ENCODE results near the gene ALOX12.
"Not testable (repeated sequence)": the region's sequence is repeated elsewhere in the genome, so short reads cannot be mapped to it uniquely, and the experiment has no call there.

The ALOX12 gene, protein sequence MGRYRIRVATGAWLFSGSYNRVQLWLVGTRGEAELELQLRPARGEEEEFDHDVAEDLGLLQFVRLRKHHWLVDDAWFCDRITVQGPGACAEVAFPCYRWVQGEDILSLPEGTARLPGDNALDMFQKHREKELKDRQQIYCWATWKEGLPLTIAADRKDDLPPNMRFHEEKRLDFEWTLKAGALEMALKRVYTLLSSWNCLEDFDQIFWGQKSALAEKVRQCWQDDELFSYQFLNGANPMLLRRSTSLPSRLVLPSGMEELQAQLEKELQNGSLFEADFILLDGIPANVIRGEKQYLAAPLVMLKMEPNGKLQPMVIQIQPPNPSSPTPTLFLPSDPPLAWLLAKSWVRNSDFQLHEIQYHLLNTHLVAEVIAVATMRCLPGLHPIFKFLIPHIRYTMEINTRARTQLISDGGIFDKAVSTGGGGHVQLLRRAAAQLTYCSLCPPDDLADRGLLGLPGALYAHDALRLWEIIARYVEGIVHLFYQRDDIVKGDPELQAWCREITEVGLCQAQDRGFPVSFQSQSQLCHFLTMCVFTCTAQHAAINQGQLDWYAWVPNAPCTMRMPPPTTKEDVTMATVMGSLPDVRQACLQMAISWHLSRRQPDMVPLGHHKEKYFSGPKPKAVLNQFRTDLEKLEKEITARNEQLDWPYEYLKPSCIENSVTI

DNA sequence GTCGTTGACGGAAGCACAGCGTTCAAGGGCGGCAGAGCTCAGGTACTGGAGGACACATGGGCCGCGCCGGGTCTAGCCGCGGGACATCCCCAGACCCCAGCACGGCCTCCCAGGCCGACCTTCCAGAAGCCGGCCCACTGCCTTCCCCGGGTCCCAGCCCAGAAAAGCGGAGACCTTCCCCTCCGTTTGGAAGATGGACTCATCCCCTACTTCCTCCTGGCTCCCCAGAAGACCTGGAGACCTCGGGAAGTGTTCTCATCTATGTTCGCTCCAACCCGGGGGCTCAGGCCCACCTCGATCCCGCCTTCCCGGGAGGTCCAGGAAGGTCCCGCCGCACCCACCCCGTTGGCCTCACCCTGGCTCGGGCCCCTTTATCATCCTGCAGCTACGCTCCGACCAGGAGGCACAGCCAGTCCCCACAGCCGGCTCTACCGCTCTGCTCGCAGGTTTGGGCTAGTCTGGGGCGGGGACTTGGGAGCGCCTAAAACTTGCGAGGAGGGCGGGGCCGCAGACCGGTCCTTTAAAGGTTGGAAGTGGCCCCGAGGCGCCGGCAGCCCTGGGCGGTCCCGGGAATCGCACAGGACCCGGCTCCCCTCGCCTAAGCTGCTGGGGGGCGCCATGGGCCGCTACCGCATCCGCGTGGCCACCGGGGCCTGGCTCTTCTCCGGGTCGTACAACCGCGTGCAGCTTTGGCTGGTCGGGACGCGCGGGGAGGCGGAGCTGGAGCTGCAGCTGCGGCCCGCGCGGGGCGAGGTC is at the start of gene ALOX12:
ALOX12 (plus strand) TSS at position 550 of the 756 bp plus-strand sequence; CDS start at position 619, 69 bp downstream.
- DNase-seq (ENCODE audit: low read depth in 2 of 2) = no peak

DNA sequence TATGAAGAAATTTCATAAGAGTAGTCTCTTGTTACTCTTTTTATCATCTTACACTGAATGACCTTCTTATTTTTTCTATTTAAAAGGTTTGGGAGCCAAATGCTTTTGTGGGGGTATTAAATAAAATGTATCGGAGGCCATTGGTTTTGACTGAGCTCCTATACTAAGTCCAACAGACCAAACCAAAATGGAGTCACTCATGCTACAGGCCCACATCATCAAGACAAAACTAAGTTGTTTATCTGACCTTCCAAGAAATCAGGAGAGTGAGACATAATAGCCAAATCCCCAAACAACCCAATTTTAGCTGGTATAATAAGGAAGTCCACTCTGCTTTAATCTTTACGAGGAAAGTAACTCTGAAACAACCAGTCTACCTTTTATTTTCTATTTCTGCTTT is 48.1 kb upstream of the ALOX12 start:
- DNase-seq (ENCODE audit: low read depth in 2 of 2) = no peak

- DNase-seq (ENCODE audit: low read depth in 2 of 2) = no peak
Observed at GRCh38 chr17:6948562-6948961, 47.3 kb upstream of the ALOX12 start.

- DNase-seq (ENCODE audit: low read depth in 2 of 2) = no peak
Observed at GRCh38 chr17:6948976-6949375, 46.9 kb upstream of the ALOX12 start.

DNA sequence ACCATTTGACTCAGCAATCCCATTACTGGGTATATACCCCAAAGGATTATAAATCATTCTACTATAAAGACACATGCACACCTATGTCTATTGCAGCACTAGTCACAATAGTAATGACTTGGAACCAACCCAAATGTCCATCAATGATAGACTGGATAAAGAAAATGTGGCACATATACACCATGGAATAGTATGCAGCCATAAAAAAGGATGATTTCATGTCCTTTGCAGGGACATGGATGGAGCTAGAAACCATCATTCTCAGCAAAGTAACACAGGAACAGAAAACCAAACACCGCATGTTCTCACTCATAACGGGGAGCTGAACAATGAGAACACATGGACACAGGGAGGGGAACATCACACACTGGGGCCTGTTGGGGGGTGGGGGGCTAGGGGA is 44.9 kb upstream of the ALOX12 start:
- DNase-seq (ENCODE audit: low read depth in 2 of 2) = not testable (repeated sequence)

DNA sequence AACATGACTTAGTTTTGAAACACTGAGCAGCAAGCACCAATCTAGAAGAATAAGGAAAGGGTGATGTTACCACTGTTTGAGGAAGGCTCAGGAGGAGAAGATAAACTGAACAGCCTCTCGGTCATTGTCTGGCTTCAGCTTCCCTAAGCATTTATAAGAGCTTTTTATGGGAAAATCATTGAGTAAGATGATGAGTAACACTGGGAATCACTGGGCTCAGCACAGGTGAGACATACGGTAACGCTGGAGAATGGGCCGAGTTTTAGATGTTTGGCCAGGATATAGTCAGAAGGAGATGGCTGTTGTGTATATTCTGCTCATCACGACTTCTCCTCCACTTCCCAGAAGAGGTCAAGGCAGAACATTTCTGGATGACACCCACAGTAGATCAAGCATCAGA is 42.2 kb upstream of the ALOX12 start:
- no peak for DNase-seq (ENCODE audit: low read depth in 2 of 2)

DNA sequence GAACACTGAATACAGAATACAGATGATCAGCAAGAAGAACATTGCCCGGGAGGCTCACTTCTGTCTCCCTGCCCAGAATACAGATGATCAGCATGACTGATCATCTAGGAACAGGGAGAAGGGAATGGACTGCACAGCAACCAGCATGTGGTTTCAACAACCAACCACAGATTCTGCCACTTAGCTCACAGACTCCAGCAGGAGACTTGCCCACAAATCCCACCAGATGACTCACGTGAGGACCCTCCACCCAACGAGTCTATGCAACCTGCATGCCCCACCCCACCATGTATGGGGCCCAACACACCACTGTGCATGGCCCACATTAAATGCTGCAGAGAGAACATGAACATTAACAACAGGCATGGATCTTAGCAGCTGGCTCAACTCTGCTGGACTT is 36.1 kb upstream of the ALOX12 start:
- DNase-seq (ENCODE audit: low read depth in 2 of 2) = no peak

DNA sequence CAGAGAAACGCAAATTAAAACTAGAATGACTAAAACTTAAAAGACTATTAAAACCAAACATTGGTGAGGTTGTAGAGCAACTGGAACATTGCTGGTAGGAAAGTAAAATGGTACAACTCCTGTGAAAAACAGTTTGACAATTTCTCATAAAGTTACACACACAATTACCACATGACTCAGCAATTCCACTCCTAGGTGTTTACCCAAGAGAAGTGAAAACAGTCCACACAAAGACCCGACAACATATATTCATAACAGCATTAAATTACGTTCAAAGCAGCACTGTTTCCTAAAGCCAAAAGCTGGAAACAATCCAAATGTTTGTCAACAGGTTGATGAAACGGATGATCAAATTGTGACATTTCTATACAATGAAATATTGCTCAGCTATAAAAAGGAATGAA is 26.5 kb upstream of the ALOX12 start:
- no peak for DNase-seq (ENCODE audit: low read depth in 2 of 2)

- no peak for DNase-seq (ENCODE audit: low read depth in 2 of 2)
Observed at GRCh38 chr17:6970992-6971391, 24.9 kb upstream of the ALOX12 start.

- DNase-seq (ENCODE audit: low read depth in 2 of 2) = not testable (repeated sequence)
Observed at GRCh38 chr17:6979440-6979839, 16.4 kb upstream of the ALOX12 start.

GRCh38 chr17:6981426-6981825 is 14.4 kb upstream of the ALOX12 start:
- DNase-seq (ENCODE audit: low read depth in 2 of 2) = no peak

DNA sequence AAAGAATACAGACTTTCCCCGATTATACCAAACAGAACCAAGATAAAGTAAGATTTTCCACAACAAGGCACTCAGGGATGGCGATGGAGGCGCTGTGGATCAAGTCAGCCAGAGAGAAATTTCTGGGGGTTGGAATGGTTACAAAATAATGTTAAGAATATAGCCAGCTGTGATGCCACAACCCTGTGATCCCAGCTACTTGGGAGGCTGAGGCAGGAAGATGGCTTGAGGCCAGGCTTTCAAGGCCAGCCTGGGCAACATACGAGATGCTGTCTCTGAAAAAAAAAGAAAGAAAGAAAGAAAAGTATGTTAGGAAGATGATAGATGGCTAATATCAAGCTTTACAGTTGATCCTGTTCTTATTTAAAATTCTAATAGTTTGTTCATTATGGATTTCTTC is 10.6 kb upstream of the ALOX12 start:
- no peak for DNase-seq (ENCODE audit: low read depth in 2 of 2)

DNA sequence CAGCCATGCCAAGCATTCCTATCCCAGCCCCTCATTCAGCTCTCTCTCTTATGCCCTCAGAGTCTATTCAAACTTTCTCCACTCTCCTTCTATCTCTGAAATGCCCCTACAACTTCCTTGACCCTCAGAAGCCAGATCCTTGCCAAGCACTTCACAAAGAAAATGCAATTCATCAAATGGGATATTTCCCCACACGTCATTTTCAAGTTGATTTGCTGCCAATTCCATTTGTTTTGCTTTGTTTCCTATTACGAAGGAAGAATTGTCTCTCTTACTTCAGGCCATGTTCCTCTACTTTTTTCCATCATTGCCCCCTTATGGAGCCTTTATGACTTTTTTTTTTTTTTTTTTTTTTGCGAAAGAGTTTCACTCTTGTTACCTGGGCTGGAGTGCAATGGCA is 9.2 kb upstream of the ALOX12 start:
- no peak for DNase-seq (ENCODE audit: low read depth in 2 of 2)

DNA sequence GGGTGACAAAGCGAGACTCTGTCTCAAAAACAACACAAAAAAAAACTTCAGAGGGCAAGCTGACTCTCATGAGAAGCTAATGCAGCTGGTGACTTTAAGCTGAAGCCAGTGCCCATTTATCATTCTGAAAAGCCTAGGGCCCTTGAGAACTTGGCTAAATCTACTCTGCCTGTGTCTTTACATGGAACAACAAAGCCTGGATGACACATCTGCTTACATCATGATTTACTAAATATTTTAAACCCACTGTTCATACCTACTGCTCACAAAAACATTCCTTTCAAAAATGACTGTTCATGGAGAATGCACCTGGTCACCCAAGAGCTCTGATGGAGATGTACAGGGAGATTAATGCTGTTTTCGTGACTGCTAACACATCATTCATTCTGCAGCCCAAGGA is 6.1 kb upstream of the ALOX12 start:
- no peak for DNase-seq (ENCODE audit: low read depth in 2 of 2)

DNA sequence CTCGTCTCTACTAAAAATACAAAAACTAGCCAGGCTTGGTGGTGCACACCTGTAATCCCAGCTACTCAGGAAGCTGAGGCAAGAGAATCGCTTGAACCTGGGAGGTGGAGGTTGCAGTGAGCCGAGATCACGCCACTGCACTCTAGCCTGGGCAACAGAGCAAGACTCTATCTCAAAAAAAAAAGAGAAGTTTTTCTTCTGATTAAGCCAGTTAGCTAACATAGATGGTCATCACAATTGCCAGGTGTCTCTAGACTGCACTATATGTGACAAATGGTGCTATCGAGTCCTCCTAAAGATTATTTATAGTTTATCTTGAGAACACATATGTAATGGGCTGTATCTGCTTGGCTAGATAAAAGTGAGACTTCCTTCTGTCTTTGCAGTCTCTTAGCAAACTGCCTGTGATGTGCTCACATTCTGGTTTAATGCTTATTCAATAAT is 2.2 kb upstream of the ALOX12 start:
- DNase-seq (ENCODE audit: low read depth in 2 of 2) = not testable (repeated sequence)

DNA sequence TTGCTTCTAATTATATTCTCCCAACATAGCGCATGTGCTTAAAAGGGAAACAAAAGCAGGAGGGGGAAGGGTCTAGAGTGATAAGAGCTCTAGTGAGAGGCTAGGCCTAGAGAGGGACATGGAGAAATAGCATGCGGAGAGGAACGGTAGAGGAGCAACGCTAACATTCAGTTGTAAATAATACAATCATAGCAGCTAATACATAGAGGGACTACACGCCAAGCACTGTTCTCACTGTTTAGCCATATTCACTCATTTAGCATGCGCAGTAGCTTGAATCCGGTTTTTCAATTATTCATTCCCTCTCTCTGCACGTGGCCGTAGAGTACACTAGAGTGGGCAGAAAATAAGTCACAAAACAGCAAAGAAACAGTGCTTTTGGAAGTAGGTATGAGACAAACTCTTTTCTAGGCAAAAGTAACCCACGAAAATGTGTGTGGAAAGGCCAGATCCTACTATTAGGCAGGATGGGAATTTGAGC is 1.7 kb upstream of the ALOX12 start:
- no peak for DNase-seq (ENCODE audit: low read depth in 2 of 2)

DNA sequence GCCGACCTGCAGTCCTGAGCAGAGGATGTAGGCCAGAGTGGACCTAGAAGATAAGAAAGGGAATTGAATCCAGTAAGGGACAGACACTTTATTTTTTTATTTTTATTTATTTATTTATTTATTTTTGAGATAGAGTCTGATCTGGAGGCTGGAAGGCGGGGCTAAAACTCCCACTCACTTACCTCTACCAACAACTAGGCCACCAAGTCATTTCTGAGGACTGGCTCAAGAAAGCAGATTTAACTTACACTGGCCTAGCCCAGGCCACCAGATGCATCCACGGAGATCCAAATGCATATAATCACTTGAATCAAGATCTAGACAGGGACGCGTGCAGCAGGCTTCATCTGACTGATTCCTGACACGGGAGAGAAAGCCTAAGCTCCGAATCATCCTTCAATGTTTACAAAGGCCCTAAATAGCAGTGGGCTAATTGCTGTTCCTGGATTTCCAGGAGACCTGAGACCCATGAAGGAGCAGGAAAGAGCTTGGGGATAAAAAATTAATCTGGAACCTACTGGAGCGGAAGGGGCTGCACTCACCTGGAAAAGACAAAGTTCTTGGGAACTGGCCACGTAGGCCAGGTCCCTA is 1.1 kb upstream of the ALOX12 start:
- no peak for DNase-seq (ENCODE audit: low read depth in 2 of 2)

- DNase-seq (ENCODE audit: low read depth in 2 of 2) = no peak
Observed at GRCh38 chr17:6996256-6997011, 585 bp downstream of the ALOX12 start.

DNA sequence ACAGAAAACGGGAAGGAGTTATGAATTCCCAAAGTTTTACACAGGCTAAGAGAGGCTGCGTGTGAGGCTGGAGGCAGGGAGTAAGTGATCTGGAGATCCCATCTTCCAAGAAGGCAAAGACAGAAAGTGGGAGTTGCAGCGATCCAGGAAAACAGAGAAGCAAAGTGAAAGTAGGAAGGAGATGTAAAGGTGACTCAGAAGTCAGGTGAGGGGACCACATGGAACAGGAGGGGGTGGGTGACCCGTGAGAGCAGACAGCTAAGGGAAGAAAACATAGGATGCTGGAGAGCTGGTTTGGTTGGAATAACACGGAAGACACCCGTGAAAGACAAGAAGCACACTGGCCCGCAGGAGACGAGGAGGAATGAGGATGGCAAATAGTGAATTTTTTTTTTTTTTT is 1.3 kb downstream of the ALOX12 start:
- no peak for DNase-seq (ENCODE audit: low read depth in 2 of 2)

GRCh38 chr17:6998855-6999508 is 3.1 kb downstream of the ALOX12 start:
- no peak for DNase-seq (ENCODE audit: low read depth in 2 of 2)

Data from stimulated activated CD8-positive, alpha-beta memory T cell treated with anti-CD3 and anti-CD28 coated beads, Interleukin-7, amount 100 ng/mL, for 1 hour (primary cell).